Measurements from ENCODE around the gene PPP1R8. TPM values are rescaled to one million over a fixed set of nuclear protein-coding genes. Genes with fewer than 3 reads are reported as not detected.

PPP1R8 gene
- total and polyA plus RNA-seq, 9 of the 15 experiments (the other 6 are each of a cell fraction or from before 2014, with no cell fraction given), result 16.2 to 107 (median 75.3) TPM

DNA sequence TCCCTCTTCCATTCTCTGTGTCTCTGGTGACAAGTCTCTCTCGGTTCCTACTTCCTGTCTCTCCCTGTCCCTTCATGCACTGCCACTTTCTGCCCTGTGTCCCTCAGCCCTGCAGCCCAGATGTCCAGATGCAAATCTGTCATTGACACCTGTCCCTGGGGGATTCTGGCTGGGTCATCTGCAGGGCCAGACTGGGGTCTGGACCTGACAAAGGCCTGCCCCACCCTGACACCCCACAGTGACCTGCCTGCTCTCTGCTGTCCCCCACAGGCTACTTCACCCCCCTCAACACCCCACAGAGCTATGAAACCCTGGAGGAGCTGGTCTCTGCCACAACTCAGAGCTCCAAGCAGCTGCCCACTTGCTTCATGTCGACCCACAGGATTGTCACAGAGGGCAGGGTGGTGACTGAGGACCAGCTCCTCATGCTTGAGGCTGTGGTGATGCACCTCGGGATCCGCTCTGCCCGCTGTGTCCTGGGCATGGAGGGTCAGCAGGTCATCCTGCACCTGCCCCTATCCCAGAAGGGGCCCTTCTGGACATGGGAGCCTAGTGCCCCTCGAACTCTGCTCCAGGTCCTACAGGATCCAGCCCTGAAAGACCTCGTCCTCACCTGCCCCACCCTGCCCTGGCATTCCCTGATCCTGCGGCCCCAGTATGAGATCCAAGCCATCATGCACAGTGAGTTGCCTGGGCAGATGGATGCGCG, 48.9 kb downstream of the PPP1R8 start:
- no peak overlapping the region for H3K4me3 ChIP-seq
- H3K9me3 ChIP-seq (replicated peaks; ENCODE audit: control insufficient read depth, insufficient read depth, low read depth, low read length), result no peaks in the 10 kb centered on the region
- peaks cover 2 to 30% of the 10 kb centered on the region in 2 experiments; a peak in 3 of 5 replicates for H3K4me1 ChIP-seq (replicated peaks in 1 of 2; ENCODE audit: control insufficient read depth in 2 of 2, insufficient read depth in 2 of 2, low read length in 2 of 2)
- POLR2A ChIA-PET, result interaction anchor here (0.6 to 2.7 kb wide), 4 partner anchors 9 to 161 kb away, joined by 3 to 16 read pairs (median 3); no protein-coding TSS in a partner anchor
- H3K9me1 ChIP-seq (ENCODE audit: control insufficient read depth, insufficient read depth, low read length), result peaks cover 3% of the 10 kb centered on the region
- H3K27me3 ChIP-seq (ENCODE audit: control insufficient read depth in 2 of 2, insufficient read depth in 2 of 2, low read length in 2 of 2), result no peaks in the 10 kb centered on the region
- H3K4me2 ChIP-seq (ENCODE audit: insufficient read depth, low read length), result no peak overlapping the region
- H3K9ac ChIP-seq (ENCODE audit: insufficient read depth in 1 of 2, low read depth in 2 of 2, low read length in 2 of 2), result peak overlapping the region in 1 of 2 experiments; percentile 69; a peak in 2 of 4 replicates
- in situ Hi-C loops (cut with MboI) (no loop called here), intact Hi-C loops (cut with micrococcal nuclease) (no loop called here)
- 67% methylated on average over 10 of the region's 10 CpGs for WGBS (ENCODE audit: insufficient coverage, low coverage, missing lambda C conversion rate)
- no peaks in the 10 kb centered on the region for H4K20me1 ChIP-seq (replicated peaks; ENCODE audit: control insufficient read depth, insufficient read depth, low read length)
- no TSS peak for BruUV-seq (replicated peaks)
- TF ChIP-seq CBFA2T3 (IDR thresholded peaks at IDR 0.05) (peak; percentile 67), POLR2A (conservative IDR thresholded peaks at IDR 0.05) (no peak), ZNF584 (CRISPR knock-in tag; IDR thresholded peaks at IDR 0.05; ENCODE audit: low read depth) (no peak), TAL1 (IDR thresholded peaks at IDR 0.05) (peak; percentile 23; the same call in 1 of the 2 replicates), HNRNPUL1 (IDR thresholded peaks at IDR 0.05; ENCODE audit: low read length) (no peak), TCF3 (CRISPR knock-in tag; IDR thresholded peaks at IDR 0.05) (peak; percentile 30; the same call in 1 of the 2 replicates), NELFE (IDR thresholded peaks at IDR 0.05; ENCODE audit: insufficient read depth, insufficient read length) (no peak), STAG1 (CRISPR knock-in tag; IDR thresholded peaks at IDR 0.05; ENCODE audit: borderline replicate concordance) (no peak), CBFA2T2 (conservative IDR thresholded peaks at IDR 0.05) (peak; percentile 47; the same call in 1 of the 2 replicates)
- TF ChIP-seq, protein P1, sequence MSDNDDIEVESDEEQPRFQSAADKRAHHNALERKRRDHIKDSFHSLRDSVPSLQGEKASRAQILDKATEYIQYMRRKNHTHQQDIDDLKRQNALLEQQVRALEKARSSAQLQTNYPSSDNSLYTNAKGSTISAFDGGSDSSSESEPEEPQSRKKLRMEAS (CRISPR knock-in tag; IDR thresholded peaks at IDR 0.05), result peak; percentile 24; the same call in 1 of the 2 replicates
- CTCF ChIA-PET (ENCODE audit: low intra/inter-chr PET ratio), result no interaction called here
- DNase-seq (ENCODE audit: extremely low read depth in 1 of 4, low spot score in 3 of 4), result peak in 1 of 4 experiments; percentile 47
- peak; percentile 36 for ATAC-seq
- peaks cover 20% of the 10 kb centered on the region; the same call in 2 of the 3 replicates for H3K36me3 ChIP-seq (ENCODE audit: control insufficient read depth, insufficient read depth, low read length)
- no peak for FAIRE-seq
- no peak overlapping the region for H3K27ac ChIP-seq (ENCODE audit: extremely low read depth, low read depth, low read length)
- H2AFZ ChIP-seq (ENCODE audit: low read depth, low read length), result no peak overlapping the region
- no peaks in the 10 kb centered on the region for H3K79me2 ChIP-seq (ENCODE audit: control insufficient read depth, insufficient read depth, low read length)

All from K562 (cell line).